ENCODE results near the gene EPG5. TPM values are rescaled to one million over a fixed set of nuclear protein-coding genes. Genes with fewer than 3 reads are reported as not detected.

Gene EPG5
- total and polyA plus RNA-seq, 2 experiments from 2014 or later = 4.6 to 32.1 TPM

DNA sequence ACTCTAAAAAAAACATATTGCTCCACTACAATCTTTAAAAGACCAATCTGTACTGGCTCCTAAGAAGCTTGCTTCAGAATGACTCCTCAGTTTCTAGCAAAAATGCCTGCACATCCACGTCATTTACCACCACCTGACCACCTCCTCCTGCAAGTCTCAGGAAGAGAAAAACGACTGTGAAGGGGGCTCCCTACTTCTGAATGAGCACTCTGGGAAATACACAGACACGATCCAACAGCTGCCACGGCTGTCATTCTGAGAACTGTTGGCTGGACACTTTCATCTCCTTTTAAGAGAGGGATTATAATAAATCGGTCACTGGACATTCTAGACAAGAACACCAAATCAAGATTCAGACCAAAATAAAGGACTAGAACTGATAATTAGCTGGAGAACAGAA is 21.5 kb downstream of the EPG5 start:
- H3K27me3 ChIP-seq = no peaks in the 10 kb centered on the region
- H3K27ac ChIP-seq = no peak overlapping the region
- DNase-seq (ENCODE audit: low spot score) = no peak
- H3K9me2 ChIP-seq (replicated peaks; ENCODE audit: insufficient read depth) = no peaks in the 10 kb centered on the region
- H3K79me2 ChIP-seq = no peaks in the 10 kb centered on the region
- no peak overlapping the region for H2AFZ ChIP-seq
- H4K20me1 ChIP-seq (ENCODE audit: insufficient read depth, poor library complexity, severe bottlenecking) = no peaks in the 10 kb centered on the region
- no peaks in the 10 kb centered on the region for H3K4me1 ChIP-seq (ENCODE audit: insufficient read depth)
- no peaks in the 10 kb centered on the region for H3K9me3 ChIP-seq (ENCODE audit: low read depth)
- H3K4me2 ChIP-seq = no peak overlapping the region
- TF ChIP-seq EZH2phosphoT487 (IDR thresholded peaks at IDR 0.05; ENCODE audit: low read depth, severe bottlenecking, unreplicated experiment) = no peak
- TF ChIP-seq, protein P1, sequence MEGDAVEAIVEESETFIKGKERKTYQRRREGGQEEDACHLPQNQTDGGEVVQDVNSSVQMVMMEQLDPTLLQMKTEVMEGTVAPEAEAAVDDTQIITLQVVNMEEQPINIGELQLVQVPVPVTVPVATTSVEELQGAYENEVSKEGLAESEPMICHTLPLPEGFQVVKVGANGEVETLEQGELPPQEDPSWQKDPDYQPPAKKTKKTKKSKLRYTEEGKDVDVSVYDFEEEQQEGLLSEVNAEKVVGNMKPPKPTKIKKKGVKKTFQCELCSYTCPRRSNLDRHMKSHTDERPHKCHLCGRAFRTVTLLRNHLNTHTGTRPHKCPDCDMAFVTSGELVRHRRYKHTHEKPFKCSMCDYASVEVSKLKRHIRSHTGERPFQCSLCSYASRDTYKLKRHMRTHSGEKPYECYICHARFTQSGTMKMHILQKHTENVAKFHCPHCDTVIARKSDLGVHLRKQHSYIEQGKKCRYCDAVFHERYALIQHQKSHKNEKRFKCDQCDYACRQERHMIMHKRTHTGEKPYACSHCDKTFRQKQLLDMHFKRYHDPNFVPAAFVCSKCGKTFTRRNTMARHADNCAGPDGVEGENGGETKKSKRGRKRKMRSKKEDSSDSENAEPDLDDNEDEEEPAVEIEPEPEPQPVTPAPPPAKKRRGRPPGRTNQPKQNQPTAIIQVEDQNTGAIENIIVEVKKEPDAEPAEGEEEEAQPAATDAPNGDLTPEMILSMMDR (IDR thresholded peaks at IDR 0.05; ENCODE audit: poor library complexity) = no peak
- TF ChIP-seq EZH2 (IDR thresholded peaks at IDR 0.05; ENCODE audit: borderline replicate concordance) = no peak
- H3K36me3 ChIP-seq (replicated peaks; ENCODE audit: insufficient read depth, low read depth) = no peaks in the 10 kb centered on the region
- no peak overlapping the region for H3K4me3 ChIP-seq
- WGBS (ENCODE audit: low lambda C conversion rate, missing lambda C conversion rate) = 94% methylated on average over 5 of the region's 5 CpGs

DNA sequence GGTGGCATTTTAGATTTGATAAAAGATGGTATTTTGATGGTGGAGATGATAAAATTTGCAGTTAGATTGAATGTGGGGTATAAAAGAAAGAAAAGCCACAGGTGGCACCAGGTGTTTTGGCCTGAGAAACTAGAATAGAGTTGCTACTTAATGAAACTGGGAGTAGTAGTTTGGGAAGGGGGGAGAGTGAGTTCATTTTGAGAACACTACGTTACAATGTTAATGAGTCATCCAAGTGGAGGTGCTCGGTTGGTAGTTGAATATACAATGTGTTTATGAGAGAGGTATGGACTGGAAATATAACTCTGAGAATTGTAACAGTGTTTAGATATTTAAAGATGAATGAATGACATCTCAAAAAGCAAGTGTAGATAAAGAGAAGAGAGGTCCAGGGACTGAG is 26.4 kb downstream of the EPG5 start:
- H3K4me1 ChIP-seq (ENCODE audit: insufficient read depth) = no peaks in the 10 kb centered on the region
- H3K9me2 ChIP-seq (replicated peaks; ENCODE audit: insufficient read depth) = no peaks in the 10 kb centered on the region
- TF ChIP-seq EZH2 (IDR thresholded peaks at IDR 0.05; ENCODE audit: borderline replicate concordance) (no peak), EZH2phosphoT487 (IDR thresholded peaks at IDR 0.05; ENCODE audit: low read depth, severe bottlenecking, unreplicated experiment) (no peak)
- TF ChIP-seq, protein P1 (IDR thresholded peaks at IDR 0.05; ENCODE audit: poor library complexity) = no peak
- no peak overlapping the region for H3K27ac ChIP-seq
- no peaks in the 10 kb centered on the region for H3K36me3 ChIP-seq (replicated peaks; ENCODE audit: insufficient read depth, low read depth)
- DNase-seq (ENCODE audit: low spot score) = no peak
- no peak overlapping the region for H3K4me2 ChIP-seq
- 93% methylated on average over 2 of the region's 2 CpGs for WGBS (ENCODE audit: low lambda C conversion rate, missing lambda C conversion rate)
- no peaks in the 10 kb centered on the region for H3K27me3 ChIP-seq
- no peaks in the 10 kb centered on the region for H4K20me1 ChIP-seq (ENCODE audit: insufficient read depth, poor library complexity, severe bottlenecking)
- H2AFZ ChIP-seq = no peak overlapping the region
- no peak overlapping the region for H3K4me3 ChIP-seq
- H3K79me2 ChIP-seq = no peaks in the 10 kb centered on the region
- H3K9me3 ChIP-seq (ENCODE audit: low read depth) = no peaks in the 10 kb centered on the region

DNA sequence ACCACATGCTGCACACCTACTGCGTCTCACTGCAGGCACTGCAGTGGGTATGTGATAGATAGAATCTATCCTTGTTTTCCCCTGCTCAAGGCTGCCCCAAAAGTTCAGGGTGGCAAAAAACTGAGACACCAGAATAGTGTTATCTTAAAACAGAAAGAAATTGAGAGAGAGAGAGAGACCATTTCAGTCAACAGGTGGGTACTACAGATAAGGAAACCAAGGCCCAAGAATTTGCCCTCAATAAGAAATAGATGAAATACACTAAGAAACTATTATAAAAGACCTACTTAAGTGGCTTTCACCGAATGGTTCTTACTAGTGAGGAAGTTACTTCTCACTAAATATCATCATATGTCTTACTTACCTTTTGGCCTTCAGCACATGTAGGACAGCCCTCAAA is 27.9 kb downstream of the EPG5 start:
- 100% methylated on average over 2 of the region's 2 CpGs for WGBS (ENCODE audit: low lambda C conversion rate, missing lambda C conversion rate)
- no peaks in the 10 kb centered on the region for H3K9me2 ChIP-seq (replicated peaks; ENCODE audit: insufficient read depth)
- no peak overlapping the region for H3K4me3 ChIP-seq
- no peak overlapping the region for H3K4me2 ChIP-seq
- no peak overlapping the region for H2AFZ ChIP-seq
- no peaks in the 10 kb centered on the region for H4K20me1 ChIP-seq (ENCODE audit: insufficient read depth, poor library complexity, severe bottlenecking)
- no peaks in the 10 kb centered on the region for H3K27me3 ChIP-seq
- DNase-seq (ENCODE audit: low spot score) = no peak
- H3K27ac ChIP-seq = no peak overlapping the region
- H3K36me3 ChIP-seq (replicated peaks; ENCODE audit: insufficient read depth, low read depth) = no peaks in the 10 kb centered on the region
- no peaks in the 10 kb centered on the region for H3K4me1 ChIP-seq (ENCODE audit: insufficient read depth)
- H3K9me3 ChIP-seq (ENCODE audit: low read depth) = no peaks in the 10 kb centered on the region
- TF ChIP-seq EZH2phosphoT487 (IDR thresholded peaks at IDR 0.05; ENCODE audit: low read depth, severe bottlenecking, unreplicated experiment) = no peak
- TF ChIP-seq, protein P1 (IDR thresholded peaks at IDR 0.05; ENCODE audit: poor library complexity) = no peak
- no peak for TF ChIP-seq EZH2 (IDR thresholded peaks at IDR 0.05; ENCODE audit: borderline replicate concordance)
- no peaks in the 10 kb centered on the region for H3K79me2 ChIP-seq

DNA sequence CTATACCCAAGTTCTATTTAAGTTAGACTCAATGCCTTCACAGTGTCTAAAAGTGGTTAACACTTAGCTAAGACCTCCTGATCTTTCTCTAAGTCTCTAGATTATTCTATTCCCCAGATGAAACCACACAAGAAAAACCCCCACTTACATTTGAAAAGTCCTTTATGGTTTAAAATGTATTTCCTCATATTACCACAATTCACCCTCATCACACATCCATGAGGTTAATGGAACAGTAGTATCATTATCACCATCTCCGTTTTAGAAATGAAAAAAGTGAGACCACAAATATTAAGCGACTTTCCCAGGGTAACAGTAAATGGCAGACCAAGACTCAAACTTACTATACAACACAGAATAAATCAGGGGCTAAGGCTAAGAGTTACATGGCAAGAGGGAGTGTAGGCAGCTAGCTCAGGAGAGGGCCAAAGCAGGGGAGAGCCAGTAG is 28.6 kb downstream of the EPG5 start:
- DNase-seq (ENCODE audit: low spot score) = no peak
- TF ChIP-seq EZH2phosphoT487 (IDR thresholded peaks at IDR 0.05; ENCODE audit: low read depth, severe bottlenecking, unreplicated experiment) (no peak), EZH2 (IDR thresholded peaks at IDR 0.05; ENCODE audit: borderline replicate concordance) (no peak)
- TF ChIP-seq, protein P1 (IDR thresholded peaks at IDR 0.05; ENCODE audit: poor library complexity) = no peak
- Histone ChIP-seq H3K79me2 (no peaks in the 10 kb centered on the region), H4K20me1 (ENCODE audit: insufficient read depth, poor library complexity, severe bottlenecking) (no peaks in the 10 kb centered on the region), H3K4me2 (no peak overlapping the region), H3K27ac (no peak overlapping the region), H3K9me3 (ENCODE audit: low read depth) (no peaks in the 10 kb centered on the region), H3K4me3 (no peak overlapping the region), H2AFZ (no peak overlapping the region), H3K4me1 (ENCODE audit: insufficient read depth) (no peaks in the 10 kb centered on the region), H3K36me3 (replicated peaks; ENCODE audit: insufficient read depth, low read depth) (no peaks in the 10 kb centered on the region), H3K9me2 (replicated peaks; ENCODE audit: insufficient read depth) (no peaks in the 10 kb centered on the region), H3K27me3 (no peaks in the 10 kb centered on the region)
- WGBS (ENCODE audit: low lambda C conversion rate, missing lambda C conversion rate) = 63% methylated on average over 2 of the region's 2 CpGs
